HEK293T (cell line): ENCODE measurements around the gene RNLS.

Source experiments
- BHLHE40 ChIP-seq: fragments of 450-650 bp; IDR thresholded peaks from 2 replicates; pipeline ENCODE4 v1.6.1; 2016; ENCODE audit warnings: mild to moderate bottlenecking, moderate library complexity, borderline replicate concordance
- CTBP1 ChIP-seq: fragments of 450-650 bp; IDR thresholded peaks from 2 replicates; pipeline ENCODE4 v1.6.1; 2016; ENCODE audit warnings: borderline replicate concordance
- FOXA1 ChIP-seq: fragments of 450-650 bp; IDR thresholded peaks from 2 replicates; pipeline ENCODE4 v1.6.1; 2016; ENCODE audit warnings: mild to moderate bottlenecking
- FOXK2 ChIP-seq: fragments of 450-650 bp; IDR thresholded peaks from 2 replicates; pipeline ENCODE4 v1.6.1; 2016; ENCODE audit warnings: mild to moderate bottlenecking
- FOXM1 ChIP-seq: fragments of 450-650 bp; IDR thresholded peaks from 2 replicates; pipeline ENCODE4 v1.6.1; 2017; ENCODE audit warnings: mild to moderate bottlenecking, borderline replicate concordance
- L3MBTL2 ChIP-seq: fragments of 450-650 bp; conservative IDR thresholded peaks from 2 replicates; pipeline ENCODE4 v1.6.1; 2016; ENCODE audit warnings: mild to moderate bottlenecking
- SP1 ChIP-seq: fragments of 450-650 bp; IDR thresholded peaks from 2 replicates; pipeline ENCODE4 v1.6.1; 2017
- SUZ12 ChIP-seq: fragments of 450-650 bp; IDR thresholded peaks from 2 replicates; pipeline ENCODE4 v1.6.1; 2016; ENCODE audit warnings: mild to moderate bottlenecking
- ZNF384 ChIP-seq: fragments of 450-650 bp; IDR thresholded peaks from 2 replicates; pipeline ENCODE4 v1.6.1; 2016

DNA sequence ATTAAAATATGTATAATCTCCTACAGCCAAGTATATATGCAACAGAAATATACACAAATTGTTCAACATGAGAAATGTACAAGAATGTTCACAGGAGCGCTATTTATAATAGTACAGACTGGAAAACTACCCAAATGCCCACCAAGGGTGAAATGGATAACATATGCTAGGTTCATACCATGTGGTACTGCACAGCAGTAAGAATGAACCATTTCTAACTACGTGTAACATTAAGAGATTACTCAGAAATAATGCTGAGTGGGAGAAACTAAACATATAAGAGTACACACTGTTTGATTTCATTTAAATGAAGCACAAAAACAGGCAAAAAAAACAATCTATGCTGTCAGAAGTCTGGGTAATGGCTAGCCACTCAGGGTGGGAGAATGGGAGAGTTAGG lies 45.8 kb downstream of the RNLS start:
- TF ChIP-seq FOXM1 = no peak
- TF ChIP-seq L3MBTL2 = no peak
- TF ChIP-seq SP1 = no peak
- TF ChIP-seq FOXK2 = no peak
- TF ChIP-seq FOXA1 = no peak
- no peak for TF ChIP-seq CTBP1
- TF ChIP-seq SUZ12 = no peak
- no peak for TF ChIP-seq BHLHE40
- TF ChIP-seq ZNF384 = no peak
